NCI-H2081 treated with DMSO at 0.1 percent for 48 hours (cell line): ENCODE data around the gene MAGI2.
"Not testable (repeated sequence)": the region's sequence is repeated elsewhere in the genome, so short reads cannot be mapped to it uniquely, and the experiment has no call there.

ENCODE experiments used
- DNase-seq: peaks from one replicate; lab custom pipeline; 2025; lab: John Stamatoyannopoulos, UW

MAGI2 gene

GRCh38 chr7:79050603-79051002 lies 402.9 kb downstream of the MAGI2 start:
- no peak for DNase-seq

GRCh38 chr7:79046061-79046460 lies 407.4 kb downstream of the MAGI2 start:
- DNase-seq: no peak

GRCh38 chr7:79037001-79037400 lies 416.5 kb downstream of the MAGI2 start:
- DNase-seq: no peak

DNA sequence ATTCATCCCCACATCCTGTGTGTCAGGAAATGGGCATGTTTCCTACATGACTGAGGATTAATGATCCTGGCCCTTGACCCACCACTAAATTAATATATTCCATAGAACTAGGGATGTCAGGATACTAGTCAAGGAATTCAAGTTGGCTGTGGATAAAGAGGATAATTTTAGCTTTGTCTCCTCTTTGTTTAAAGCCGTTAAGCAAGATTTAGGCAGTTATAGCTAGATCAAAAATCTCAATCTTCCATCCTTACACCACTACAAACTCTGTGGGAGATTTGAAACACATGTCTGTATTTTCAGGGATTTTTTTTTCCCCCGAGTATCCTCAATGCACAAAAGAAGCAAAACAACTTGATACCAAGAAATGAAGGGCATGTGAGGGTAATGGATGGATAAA lies 417.1 kb downstream of the MAGI2 start:
- DNase-seq: no peak

- DNase-seq: no peak
Measured at GRCh38 chr7:79035858-79036257, 417.6 kb downstream of the MAGI2 start.

DNA sequence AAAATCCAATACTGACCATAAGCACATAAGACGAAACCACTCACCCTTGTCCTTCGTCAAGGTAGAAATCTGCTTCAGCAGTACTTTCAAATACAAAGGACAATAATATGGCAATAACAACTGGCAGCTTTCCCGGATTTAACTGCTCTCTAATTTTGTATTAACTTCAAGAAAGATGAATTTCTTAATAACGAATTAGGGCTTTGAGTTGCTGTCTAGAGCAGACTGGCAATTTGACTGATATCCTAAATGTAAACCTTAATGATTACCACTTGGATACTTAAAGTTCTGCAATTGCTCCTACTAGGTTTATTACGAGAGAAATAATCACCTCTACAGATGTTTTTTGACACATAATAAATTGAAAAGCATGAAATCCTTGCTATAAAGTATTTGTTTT lies 418.7 kb downstream of the MAGI2 start:
- DNase-seq: no peak

DNA sequence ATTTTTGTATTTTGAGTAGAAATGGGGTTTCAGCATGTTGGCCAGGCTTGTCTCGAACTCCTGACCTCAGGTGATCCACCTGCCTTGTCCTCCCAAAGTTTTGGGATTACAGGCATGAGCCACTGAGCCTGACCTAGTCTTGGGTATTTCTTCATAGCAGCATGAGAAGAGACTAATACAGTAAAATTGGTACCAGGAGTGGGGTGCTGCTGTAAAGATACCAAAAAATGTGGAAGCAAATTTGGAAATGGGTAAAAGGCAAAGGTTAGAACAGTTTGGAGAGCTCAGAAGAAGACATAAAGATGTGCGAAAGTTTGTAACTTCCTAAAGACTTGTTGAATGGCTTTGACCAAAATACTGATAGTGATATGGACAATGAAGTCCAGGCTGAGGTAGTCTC lies 433.8 kb downstream of the MAGI2 start:
- not testable (repeated sequence) for DNase-seq

DNA sequence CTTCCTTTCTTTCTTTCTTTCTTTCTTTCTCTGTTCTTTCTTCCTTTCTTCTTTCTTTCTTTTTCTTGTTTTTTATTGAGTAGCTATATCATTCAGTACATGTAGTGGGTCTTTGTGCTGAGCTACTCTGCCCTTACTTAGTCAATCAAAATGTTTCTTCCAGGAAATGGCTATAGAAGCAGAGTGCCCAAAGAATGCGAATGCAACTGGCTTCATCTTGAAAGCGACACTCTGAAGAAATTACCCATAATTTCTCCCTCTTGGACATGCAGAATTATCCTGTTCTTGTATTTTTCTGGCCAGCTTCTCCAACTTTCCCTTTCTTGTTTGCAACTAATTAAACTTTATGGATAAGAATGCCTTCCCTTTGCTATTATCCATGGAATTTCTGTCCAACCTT lies 441.5 kb downstream of the MAGI2 start:
- DNase-seq: no peak

GRCh38 chr7:79009647-79010046 lies 443.8 kb downstream of the MAGI2 start:
- no peak for DNase-seq

DNA sequence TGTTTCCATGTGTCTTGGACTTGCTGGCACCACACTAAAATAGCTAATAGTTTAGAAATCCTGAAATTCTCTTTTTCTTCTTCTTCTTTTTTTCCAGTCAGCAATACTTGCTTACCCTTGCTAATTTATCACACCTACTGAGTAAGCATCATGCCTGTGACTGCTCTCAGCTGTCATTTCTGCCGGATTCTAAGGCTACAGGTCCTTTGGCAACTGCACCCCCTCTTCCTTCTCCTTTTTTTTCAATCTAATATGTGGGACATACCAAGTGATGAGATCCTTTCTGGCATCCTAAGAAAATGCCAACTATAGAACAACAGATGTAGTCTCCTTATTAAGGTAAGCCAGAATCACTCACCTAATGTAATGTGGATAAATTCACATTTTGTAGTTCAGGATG lies 444.7 kb downstream of the MAGI2 start:
- no peak for DNase-seq

GRCh38 chr7:78996013-78996412 lies 457.5 kb downstream of the MAGI2 start:
- no peak for DNase-seq

GRCh38 chr7:78993341-78993740 lies 460.1 kb downstream of the MAGI2 start:
- no peak for DNase-seq

GRCh38 chr7:78985509-78985908 lies 468.0 kb downstream of the MAGI2 start:
- no peak for DNase-seq

DNA sequence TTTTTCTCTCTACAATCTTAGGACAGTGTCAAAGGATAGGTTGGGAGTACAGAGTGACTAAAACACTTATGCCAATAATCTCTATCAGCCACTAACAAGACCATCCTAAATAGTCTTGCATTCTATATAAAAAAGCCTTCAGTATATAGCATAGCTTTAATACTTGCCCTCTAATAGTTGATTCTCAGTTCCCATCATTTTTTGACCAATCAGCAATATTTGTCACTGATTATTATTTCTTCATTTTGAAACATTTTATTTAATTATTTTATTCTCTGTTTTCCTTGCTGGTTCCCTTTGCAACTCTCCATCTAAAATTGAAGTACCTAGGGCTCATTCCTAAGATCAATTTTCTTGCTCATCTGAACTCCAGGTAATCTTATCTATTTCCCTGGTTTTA lies 470.0 kb downstream of the MAGI2 start:
- no peak for DNase-seq

DNA sequence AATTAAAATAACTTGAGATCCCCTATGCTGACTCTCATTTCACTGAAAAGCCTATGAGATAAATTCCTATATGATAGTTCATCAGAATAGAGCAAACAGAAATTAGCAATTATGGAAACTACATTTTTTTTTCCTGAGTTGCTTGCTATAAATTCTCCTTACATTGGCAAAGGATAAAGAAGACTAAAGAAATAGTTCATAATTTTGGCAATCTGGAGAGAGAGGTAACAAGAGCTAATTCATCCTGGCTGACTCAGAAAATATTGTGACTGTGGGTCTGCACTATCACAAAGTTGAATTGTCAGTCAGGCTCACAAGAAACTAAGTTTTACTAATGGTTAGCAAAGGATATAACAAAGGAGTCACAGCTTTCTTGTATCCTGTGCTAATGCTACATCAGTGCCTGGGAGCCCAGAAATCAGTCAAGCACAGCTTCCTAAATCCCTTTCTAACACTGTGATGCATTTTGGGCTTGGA lies 483.0 kb downstream of the MAGI2 start:
- no peak for DNase-seq

DNA sequence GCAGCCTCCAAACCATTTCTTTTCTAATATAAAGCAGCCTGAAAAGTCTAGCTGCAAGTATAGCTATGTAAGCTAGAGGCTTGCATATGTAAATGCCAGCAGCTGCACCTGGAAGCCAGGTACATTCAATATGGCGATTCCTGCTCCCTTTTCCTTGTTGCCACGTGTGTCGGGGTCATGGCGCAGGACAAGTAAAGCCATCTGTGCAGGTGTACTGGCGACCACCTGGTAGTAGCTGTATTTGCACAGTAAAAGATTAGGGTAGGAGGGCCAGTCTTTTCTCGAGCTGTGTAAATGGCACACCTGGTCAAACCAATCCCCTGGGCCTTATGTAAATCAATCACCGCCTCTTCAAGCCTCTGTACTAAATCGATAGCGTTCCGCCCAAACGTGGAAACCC lies 484.5 kb downstream of the MAGI2 start:
- no peak for DNase-seq

DNA sequence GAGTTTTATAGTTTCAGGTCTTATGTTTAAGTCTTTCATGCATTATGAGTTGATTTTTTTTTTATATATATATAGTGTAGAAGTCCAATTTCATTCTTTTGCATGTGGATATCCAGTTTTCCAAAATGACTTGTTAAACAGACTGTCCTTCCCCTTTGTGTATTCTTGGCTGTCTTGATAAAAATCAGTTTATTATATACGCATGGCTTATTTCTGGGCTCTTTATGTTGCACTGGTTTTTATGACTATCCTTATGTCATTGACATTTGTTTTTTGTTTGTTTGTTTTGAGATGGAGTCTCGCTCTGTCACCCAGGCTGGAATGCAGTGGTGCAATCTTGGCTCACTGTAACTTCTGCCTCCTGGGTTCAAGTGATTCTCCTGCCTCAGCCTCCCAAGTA lies 485.9 kb downstream of the MAGI2 start:
- DNase-seq: not testable (repeated sequence)

DNA sequence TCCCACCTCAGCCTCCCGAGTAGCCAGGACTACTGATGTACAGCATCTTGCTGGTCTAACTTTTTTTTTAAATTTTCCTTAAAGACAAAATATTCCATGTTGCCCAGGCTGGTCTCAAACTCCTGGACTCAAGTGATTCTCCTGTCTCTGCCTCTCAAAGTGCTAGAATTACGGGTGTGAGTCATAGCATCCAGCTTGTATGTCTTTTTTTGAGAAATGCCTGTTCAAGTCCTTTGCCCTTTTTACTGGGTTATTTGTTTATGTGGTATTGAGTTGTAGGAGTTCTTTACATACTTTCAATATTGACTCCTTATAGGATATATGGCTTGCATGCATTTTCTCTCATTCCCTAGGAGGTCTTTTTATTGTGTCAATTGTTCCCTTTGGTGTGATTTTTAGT lies 486.4 kb downstream of the MAGI2 start:
- DNase-seq: no peak

GRCh38 chr7:78959477-78959876 lies 494.0 kb downstream of the MAGI2 start:
- no peak for DNase-seq

DNA sequence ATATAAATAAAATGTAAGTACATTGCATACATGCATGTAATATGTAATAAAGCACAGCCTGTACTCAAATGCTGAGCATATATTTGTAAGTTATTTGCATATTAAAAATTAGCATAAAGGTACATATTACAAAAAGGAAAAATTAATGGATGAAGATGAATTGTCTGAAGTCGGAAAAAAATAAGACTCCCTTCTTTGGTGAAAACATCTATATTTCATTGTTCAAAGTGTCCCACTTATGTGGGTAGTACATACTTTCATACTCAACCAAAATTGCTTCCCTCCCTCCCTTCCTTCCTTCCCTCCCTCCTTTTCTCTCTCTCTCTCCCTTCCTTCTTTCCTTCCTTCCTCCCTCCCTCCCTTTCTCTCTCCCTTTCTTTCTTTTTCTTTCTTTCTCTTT lies 498.1 kb downstream of the MAGI2 start:
- DNase-seq: no peak

GRCh38 chr7:78953726-78954363 lies 499.6 kb downstream of the MAGI2 start:
- DNase-seq: no peak

DNA sequence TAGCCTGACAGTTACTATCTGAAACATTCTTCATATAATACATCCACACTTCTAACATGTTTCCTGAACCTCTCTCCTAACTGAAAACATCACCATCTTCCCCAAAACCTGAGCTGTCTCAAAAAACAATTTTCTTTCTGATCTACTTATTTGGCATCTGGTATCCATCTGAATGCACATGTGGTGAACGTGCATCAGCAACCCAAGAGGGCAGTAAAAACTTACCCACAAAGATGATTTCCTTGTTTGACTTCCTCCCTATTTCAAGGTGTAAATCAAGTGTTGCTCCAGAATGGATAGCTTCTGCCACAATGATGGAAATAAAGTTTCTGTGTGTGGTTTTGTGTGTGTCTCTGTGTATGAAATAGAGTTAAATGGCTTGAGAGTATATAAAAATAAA lies 500.4 kb downstream of the MAGI2 start:
- no peak for DNase-seq

DNA sequence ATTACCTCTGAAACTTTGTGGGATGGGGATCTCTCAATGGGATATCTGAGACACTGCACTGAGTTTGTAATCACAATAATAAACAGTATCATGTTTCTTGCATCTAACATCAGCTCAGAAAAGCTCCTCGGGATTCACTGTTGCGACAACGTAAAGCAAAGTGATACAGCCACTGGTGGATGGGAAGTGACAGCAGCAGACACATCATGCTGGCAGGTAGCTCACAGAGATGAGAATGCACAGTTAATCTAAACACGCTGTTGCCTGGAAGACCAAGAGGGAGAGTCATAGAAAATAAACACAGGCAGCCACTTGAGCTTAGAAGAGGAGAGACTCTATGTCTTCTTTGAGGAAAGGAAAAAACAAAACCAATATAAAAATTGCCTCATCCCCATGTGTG lies 513.8 kb downstream of the MAGI2 start:
- DNase-seq: no peak

DNA sequence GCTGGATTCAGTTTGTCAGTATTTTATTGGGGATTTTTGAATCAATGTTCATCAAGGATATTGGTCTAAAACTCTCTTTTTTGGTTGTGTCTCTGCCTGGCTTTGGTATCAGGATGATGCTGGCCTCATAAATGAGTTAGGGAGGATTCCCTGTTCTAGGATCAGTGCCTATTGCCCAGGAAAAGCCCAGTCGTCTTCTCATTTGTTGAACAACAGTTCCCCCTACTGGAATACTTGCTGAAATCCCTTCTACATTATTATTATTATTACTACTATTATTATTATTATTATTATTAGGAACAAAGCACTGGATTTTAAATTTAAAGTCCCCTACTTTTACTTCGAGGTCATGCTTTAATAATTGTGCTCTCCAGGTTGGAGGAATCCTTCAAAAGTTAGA lies 528.9 kb downstream of the MAGI2 start:
- no peak for DNase-seq

DNA sequence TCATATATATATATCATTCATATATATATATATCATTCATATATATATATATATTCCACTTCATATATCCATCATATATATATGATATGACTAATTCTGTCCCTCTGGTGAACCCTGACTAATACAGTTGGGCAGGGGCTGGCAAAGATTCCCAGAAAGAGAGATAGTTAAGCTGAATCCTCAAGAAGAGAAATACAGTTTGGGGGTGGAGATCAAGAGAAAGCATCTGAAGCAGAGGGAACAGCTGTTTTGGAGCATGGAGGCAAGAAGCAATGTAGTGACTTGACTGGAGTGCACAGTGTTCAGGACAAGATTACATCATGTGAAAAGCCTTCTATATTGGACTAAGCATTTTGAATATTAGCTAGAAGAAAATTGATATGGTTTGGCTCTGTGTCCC lies 540.7 kb downstream of the MAGI2 start:
- DNase-seq: no peak
